HUES48 (cell line): ENCODE measurements around the gene CLASP2.
A peak's percentile ranks its signal among the peaks of the same experiment; 100 is the strongest.

Experiments used
- H3K27ac ChIP-seq: one replicate; pipeline ENCODE4 v1.7.0; 2013; ENCODE audit warnings: low read depth, low read length, inconsistent platforms
- H3K27me3 ChIP-seq: 2 replicates; pipeline ENCODE4 v1.6.1; 2013; ENCODE audit warnings: mild to moderate bottlenecking, low read length; ENCODE audit not compliant: control insufficient read depth, insufficient read depth
- H3K36me3 ChIP-seq: 2 replicates; pipeline ENCODE4 v1.6.1; 2013; ENCODE audit warnings: low read length; ENCODE audit not compliant: control insufficient read depth, insufficient read depth
- H3K4me1 ChIP-seq: 2 replicates; pipeline ENCODE4 v1.6.1; 2013; ENCODE audit warnings: mild to moderate bottlenecking, low read length; ENCODE audit not compliant: control insufficient read depth, insufficient read depth
- H3K4me3 ChIP-seq: 2 replicates; pipeline ENCODE4 v1.5.1; 2013; ENCODE audit warnings: mild to moderate bottlenecking, low read depth, low read length
- H3K9ac ChIP-seq: 2 replicates; pipeline ENCODE4 v1.6.1; 2013; ENCODE audit warnings: mild to moderate bottlenecking, low read depth, low read length, moderate library complexity
- H3K9me3 ChIP-seq: 2 replicates; pipeline ENCODE4 v1.6.1; 2013; ENCODE audit warnings: low read length; ENCODE audit not compliant: control insufficient read depth, insufficient read depth

Gene CLASP2

DNA sequence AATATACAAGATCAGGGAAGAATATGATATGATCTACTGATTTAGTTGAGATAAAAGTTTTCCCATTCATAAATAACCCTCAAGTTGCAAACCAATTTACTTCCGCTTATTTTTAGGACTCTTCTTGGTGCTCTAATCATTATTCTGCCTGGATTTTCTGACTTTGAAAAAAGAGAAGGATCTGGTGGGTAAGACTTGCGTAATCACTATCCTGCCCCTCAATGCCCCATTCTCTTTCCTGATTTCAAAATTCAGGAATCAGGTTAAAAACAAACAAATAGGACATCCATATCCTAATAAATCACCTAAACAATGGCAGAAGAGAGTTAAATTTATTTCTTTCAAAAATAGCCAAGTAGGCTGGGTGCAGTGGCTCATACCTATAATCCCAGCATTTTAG is 127.5 kb downstream of the CLASP2 start:
- Histone ChIP-seq H3K9ac (no peak overlapping the region), H3K27me3 (no peaks in the 10 kb centered on the region), H3K36me3 (peaks cover 50% of the 10 kb centered on the region), H3K9me3 (no peaks in the 10 kb centered on the region), H3K4me1 (no peaks in the 10 kb centered on the region), H3K4me3 (no peak overlapping the region), H3K27ac (no peak overlapping the region)

DNA sequence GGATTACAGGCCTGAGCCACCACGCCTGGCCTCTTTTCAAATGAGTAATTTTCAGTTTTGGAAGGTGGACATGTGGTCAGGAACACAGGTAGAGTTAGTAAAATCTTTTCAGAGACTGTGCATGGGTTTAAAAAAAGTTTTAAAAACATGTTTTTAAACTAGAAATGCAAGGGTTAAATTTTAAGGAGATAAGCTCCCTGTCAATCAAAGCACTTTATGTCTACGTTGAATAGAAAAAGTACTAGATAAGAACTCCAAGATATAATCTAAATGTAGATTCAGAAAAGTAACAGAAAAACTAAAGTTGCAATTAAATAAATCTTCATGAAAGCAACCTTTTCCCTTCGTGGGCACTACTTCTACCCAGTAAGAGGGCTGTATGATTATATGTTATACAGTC is 131.7 kb downstream of the CLASP2 start:
- Histone ChIP-seq H3K9me3 (no peaks in the 10 kb centered on the region), H3K4me3 (no peak overlapping the region), H3K4me1 (peaks cover 18% of the 10 kb centered on the region), H3K9ac (no peak overlapping the region), H3K27me3 (no peaks in the 10 kb centered on the region), H3K27ac (no peak overlapping the region), H3K36me3 (peaks cover 36% of the 10 kb centered on the region)

DNA sequence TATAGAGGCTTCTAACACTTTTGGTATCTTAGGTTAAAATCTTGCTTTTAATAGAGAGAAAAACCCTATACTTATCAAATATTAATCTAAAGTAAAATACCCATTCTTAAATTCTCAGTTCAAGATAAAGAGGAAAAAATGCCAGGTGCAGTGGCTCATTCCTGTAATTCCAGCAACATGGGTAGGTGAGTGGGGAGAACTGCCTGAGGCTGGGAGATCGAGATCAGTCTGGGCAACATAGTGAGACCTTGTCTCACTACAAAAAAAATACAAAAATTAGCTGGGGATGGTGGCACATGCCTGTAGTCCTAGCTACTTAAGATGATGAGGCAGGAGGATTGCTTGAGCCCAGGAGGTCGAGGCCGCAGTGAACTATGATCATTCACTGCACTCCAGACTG is 135.8 kb downstream of the CLASP2 start:
- H3K27ac ChIP-seq: peak overlapping the region; percentile 39
- H3K9me3 ChIP-seq: no peaks in the 10 kb centered on the region
- peaks cover 19% of the 10 kb centered on the region for H3K36me3 ChIP-seq
- no peak overlapping the region for H3K9ac ChIP-seq
- no peaks in the 10 kb centered on the region for H3K27me3 ChIP-seq
- peaks cover 52% of the 10 kb centered on the region for H3K4me1 ChIP-seq
- H3K4me3 ChIP-seq: no peak overlapping the region

DNA sequence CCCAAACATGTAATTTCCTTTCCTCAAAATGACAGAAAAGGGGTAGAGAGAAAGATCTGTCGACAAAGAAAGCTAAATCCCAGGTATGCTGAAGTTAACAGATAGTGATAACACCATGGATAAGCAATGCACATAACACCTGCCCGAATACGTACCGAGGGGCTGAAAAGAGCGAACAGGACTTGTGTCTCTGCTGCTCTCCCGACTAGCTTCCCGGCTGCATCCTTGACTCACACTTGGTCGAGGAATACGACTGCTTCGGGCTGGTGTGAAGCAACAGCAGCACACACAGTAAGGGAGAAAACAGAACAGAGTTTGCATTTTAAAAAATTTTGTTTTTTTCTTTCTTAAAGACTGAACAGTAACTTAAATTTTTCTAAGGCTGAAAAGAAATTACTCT is 136.4 kb downstream of the CLASP2 start:
- H3K27ac ChIP-seq: peak overlapping the region; percentile 39
- H3K27me3 ChIP-seq: no peaks in the 10 kb centered on the region
- no peaks in the 10 kb centered on the region for H3K9me3 ChIP-seq
- no peak overlapping the region for H3K4me3 ChIP-seq
- peaks cover 57% of the 10 kb centered on the region for H3K4me1 ChIP-seq
- no peak overlapping the region for H3K9ac ChIP-seq
- H3K36me3 ChIP-seq: peaks cover 16% of the 10 kb centered on the region

DNA sequence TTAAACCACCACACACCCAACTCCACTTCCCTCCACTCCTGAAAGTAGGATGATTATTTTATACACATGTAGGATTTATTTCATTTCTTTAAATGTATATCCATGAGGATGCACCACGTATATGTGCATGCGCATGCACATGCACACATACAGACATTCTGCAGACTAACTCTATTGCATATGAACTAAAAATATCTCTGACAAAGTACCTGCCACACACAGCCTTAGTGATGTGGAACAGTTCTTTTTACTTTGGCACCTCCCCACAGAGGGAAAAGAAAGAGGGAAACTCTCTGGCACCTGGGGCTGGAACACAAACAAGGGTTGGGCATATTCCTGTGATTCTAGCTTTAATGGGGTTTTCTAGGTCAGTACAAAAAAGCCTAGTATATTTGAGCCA is 138.2 kb downstream of the CLASP2 start:
- H3K27ac ChIP-seq: peak overlapping the region; percentile 98
- no peak overlapping the region for H3K9ac ChIP-seq
- no peaks in the 10 kb centered on the region for H3K9me3 ChIP-seq
- peaks cover 16% of the 10 kb centered on the region for H3K36me3 ChIP-seq
- H3K27me3 ChIP-seq: no peaks in the 10 kb centered on the region
- H3K4me1 ChIP-seq: peaks cover 64% of the 10 kb centered on the region
- H3K4me3 ChIP-seq: peak overlapping the region; percentile 43; the same call in 1 of the 2 replicates

DNA sequence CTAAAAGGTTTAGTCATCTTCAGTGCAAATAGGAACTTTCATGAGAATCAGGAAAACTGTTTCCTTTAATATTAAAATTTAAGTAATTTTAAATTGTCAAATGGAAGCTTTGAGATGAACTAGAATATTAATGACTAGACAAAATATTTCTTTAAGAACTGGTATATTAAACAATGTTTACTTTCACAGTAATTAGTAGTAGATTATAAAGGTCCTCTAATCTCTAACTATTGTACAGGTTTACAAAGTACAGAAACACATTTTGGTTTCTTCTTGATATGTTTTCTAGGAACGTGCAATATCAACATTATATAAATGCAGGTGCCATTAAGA is 138.9 kb downstream of the CLASP2 start:
- peaks cover 64% of the 10 kb centered on the region for H3K4me1 ChIP-seq
- H3K36me3 ChIP-seq: peaks cover 17% of the 10 kb centered on the region
- H3K27ac ChIP-seq: peak overlapping the region; percentile 98
- no peaks in the 10 kb centered on the region for H3K9me3 ChIP-seq
- no peaks in the 10 kb centered on the region for H3K27me3 ChIP-seq
- H3K4me3 ChIP-seq: peak overlapping the region; percentile 43
- no peak overlapping the region for H3K9ac ChIP-seq

DNA sequence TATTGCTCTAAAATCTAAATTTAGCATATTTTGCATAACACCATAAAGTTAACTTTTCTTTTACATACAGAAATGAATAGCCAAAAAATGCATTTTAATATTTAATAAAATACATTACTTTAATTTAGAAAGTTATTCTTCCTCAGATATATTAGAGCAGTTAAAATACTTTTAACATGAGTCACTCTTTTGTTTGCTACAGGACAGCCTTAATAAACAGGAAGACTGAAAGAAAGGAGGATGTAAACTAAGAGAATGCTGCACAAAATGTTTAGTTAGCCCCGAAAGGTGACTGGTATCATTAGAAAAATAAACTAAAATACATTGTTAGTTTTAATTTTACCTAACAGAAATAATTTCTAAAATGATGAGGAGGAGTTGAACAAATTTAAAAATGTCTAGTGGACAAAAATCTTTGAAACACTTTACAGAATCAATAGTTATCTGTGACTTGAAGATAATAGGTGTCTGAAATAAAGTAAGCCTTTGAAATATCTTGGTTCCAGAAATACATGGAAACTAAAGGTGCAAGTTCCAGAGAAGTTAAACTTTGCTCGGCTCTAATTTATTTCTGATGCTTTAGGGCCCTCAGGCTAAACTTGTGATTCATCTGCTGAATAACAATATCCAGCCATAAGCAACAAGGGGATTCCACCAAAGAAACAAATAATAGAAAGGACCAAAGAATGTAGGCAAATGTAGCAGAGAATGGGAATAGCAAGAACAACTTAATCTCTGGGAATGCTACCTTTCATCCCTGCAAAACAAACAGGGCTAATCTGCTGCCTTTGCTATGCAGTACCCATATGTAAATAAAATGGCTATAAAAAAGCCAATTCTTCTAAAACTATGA is 139.5 kb downstream of the CLASP2 start:
- H3K9ac ChIP-seq: peak overlapping the region; percentile 58; the same call in 1 of the 2 replicates
- H3K27me3 ChIP-seq: no peaks in the 10 kb centered on the region
- no peaks in the 10 kb centered on the region for H3K9me3 ChIP-seq
- H3K27ac ChIP-seq: peak overlapping the region; percentile 98
- H3K4me1 ChIP-seq: peaks cover 64% of the 10 kb centered on the region
- peak overlapping the region; percentile 43 for H3K4me3 ChIP-seq
- peaks cover 15% of the 10 kb centered on the region; the same call in 1 of the 2 replicates for H3K36me3 ChIP-seq

DNA sequence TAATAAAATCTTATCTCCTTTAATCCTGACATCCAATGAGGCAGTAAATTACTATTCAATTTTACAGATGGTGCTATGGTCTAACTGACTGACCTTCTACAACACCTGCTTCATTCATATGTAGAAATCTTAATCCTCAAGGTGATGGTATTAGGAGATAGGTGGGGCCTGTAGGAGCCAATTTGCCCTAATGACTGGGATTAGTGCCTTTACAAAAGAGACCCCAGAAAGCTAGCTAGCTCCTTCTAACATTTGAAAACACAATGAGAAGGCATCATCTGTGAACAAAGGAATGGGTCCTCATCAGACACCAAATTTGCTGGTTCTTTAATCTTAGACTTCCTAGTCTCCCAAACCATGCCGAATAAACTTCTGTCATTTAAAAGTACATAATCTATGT is 140.5 kb downstream of the CLASP2 start:
- Histone ChIP-seq H3K36me3 (peaks cover 20% of the 10 kb centered on the region), H3K9ac (peak overlapping the region; percentile 4; the same call in 1 of the 2 replicates), H3K9me3 (no peaks in the 10 kb centered on the region), H3K27ac (peak overlapping the region; percentile 98), H3K4me3 (no peak overlapping the region), H3K27me3 (no peaks in the 10 kb centered on the region), H3K4me1 (peaks cover 57% of the 10 kb centered on the region)

DNA sequence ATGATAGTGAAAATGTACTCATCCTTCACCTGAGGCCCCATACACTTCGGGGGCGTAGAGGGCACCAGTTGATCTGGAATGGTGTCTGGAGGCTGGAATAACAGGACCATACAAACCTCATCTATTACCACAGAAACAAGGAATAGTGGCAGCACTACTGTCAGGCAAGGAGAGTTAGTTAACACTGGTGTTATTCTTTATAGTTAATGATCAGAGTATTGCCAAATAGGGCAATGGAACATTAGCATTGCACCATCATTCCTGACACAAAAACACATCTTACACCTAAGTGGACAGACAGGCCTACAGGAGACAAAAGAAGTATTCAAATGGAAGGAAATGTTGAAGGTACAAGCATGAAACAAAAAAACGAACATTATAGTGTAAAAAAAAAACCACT is 140.9 kb downstream of the CLASP2 start:
- H3K4me3 ChIP-seq: no peak overlapping the region
- H3K9ac ChIP-seq: no peak overlapping the region
- no peaks in the 10 kb centered on the region for H3K27me3 ChIP-seq
- no peaks in the 10 kb centered on the region for H3K9me3 ChIP-seq
- H3K27ac ChIP-seq: peak overlapping the region; percentile 98
- H3K4me1 ChIP-seq: peaks cover 53% of the 10 kb centered on the region
- peaks cover 20% of the 10 kb centered on the region for H3K36me3 ChIP-seq

DNA sequence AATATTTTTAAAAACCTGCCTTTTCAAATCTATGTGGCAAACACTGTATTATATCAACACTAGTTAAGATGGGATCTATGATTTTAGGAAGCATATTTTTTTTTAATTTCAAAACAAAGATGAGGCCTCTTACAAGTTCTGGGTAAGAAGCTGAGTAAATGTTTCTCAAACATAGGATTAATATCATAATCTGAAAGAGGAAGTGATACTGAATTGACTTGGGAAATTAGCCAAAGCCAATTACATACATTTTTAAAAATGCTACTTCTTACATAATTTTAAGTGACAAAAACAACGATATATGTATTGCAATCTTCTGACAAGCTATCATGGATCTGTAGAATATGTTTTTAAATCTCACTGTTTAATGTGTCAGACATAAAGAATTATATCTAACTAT is 142.7 kb downstream of the CLASP2 start:
- no peak overlapping the region for H3K9ac ChIP-seq
- no peaks in the 10 kb centered on the region for H3K27me3 ChIP-seq
- H3K9me3 ChIP-seq: no peaks in the 10 kb centered on the region
- H3K4me3 ChIP-seq: no peak overlapping the region
- H3K36me3 ChIP-seq: peaks cover 20% of the 10 kb centered on the region
- H3K27ac ChIP-seq: no peak overlapping the region
- H3K4me1 ChIP-seq: peaks cover 40% of the 10 kb centered on the region

DNA sequence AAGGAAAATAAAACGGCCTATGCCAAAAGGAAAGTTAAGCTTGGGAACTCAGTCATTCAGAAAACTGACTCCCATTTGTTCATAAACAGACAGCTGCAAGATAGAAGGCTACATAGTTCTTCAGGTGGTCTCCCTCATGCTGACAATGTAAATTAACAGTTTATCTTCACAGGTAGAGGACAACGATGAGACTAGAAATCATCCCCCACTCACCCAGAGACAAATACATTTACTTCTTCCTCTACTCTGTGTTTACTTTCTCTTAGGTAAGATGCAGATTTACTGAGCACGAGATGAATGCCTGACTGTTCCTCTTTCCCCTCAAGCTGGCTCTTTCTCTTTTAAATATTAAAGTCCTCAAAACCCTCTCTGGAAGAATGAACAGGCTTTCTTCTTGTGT is 160.2 kb downstream of the CLASP2 start:
- Histone ChIP-seq H3K4me1 (peaks cover 25% of the 10 kb centered on the region), H3K9ac (peak overlapping the region; percentile 40; the same call in 1 of the 2 replicates), H3K36me3 (peaks cover 23% of the 10 kb centered on the region), H3K4me3 (peak overlapping the region; percentile 12; the same call in 1 of the 2 replicates), H3K9me3 (no peaks in the 10 kb centered on the region), H3K27ac (peak overlapping the region; percentile 94), H3K27me3 (no peaks in the 10 kb centered on the region)
